Measurements from ENCODE around the gene IKZF4. TPM values are rescaled to one million over a fixed set of nuclear protein-coding genes. Genes with fewer than 3 reads are reported as not detected.

Gene IKZF4
- total and polyA plus RNA-seq, 2 experiments from 2014 or later = 4.6 to 9.0 TPM

DNA sequence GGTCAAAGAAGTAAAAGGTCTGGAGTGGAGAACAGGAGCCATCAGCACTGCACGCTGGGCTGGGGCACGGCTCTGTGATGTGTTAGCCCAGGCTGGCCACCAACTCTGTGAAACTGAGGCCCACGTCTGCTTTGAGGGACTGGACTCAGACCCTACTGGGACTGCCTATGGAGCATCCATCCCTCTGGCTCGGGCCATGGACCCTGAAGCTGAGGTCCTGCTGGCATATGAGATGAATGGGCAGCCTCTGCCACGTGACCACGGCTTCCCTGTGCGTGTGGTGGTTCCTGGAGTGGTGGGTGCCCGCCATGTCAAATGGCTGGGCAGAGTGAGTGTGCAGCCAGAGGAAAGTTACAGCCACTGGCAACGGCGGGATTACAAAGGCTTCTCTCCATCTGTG lies 16.6 kb upstream of the IKZF4 start (continued):
- no peak for TF ChIP-seq REST (IDR thresholded peaks at IDR 0.05; ENCODE audit: unreplicated experiment)
- no peak for TF ChIP-seq CREB1 (CRISPR knock-in tag; IDR thresholded peaks at IDR 0.05; ENCODE audit: low read depth)
- TF ChIP-seq POLR2AphosphoS5 (IDR thresholded peaks at IDR 0.05; ENCODE audit: low read depth) = no peak
- TF ChIP-seq EZH2phosphoT487 (IDR thresholded peaks at IDR 0.05; ENCODE audit: unreplicated experiment) = no peak
- no peak for TF ChIP-seq EZH2 (IDR thresholded peaks at IDR 0.05; ENCODE audit: low read depth, unreplicated experiment)
- TF ChIP-seq, protein P1, sequence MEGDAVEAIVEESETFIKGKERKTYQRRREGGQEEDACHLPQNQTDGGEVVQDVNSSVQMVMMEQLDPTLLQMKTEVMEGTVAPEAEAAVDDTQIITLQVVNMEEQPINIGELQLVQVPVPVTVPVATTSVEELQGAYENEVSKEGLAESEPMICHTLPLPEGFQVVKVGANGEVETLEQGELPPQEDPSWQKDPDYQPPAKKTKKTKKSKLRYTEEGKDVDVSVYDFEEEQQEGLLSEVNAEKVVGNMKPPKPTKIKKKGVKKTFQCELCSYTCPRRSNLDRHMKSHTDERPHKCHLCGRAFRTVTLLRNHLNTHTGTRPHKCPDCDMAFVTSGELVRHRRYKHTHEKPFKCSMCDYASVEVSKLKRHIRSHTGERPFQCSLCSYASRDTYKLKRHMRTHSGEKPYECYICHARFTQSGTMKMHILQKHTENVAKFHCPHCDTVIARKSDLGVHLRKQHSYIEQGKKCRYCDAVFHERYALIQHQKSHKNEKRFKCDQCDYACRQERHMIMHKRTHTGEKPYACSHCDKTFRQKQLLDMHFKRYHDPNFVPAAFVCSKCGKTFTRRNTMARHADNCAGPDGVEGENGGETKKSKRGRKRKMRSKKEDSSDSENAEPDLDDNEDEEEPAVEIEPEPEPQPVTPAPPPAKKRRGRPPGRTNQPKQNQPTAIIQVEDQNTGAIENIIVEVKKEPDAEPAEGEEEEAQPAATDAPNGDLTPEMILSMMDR (conservative IDR thresholded peaks at IDR 0.05; ENCODE audit: low read depth in 2 of 2) = no peak
- TF ChIP-seq STAT1 (IDR thresholded peaks at IDR 0.05; ENCODE audit: unreplicated experiment) = no peak
- TF ChIP-seq JUNB (IDR thresholded peaks at IDR 0.05; ENCODE audit: unreplicated experiment) = no peak

GRCh38 chr12:56007564-56008559 lies 13.0 kb upstream of the IKZF4 start:
- H3K36me3 ChIP-seq (ENCODE audit: insufficient read depth) = no peaks in the 10 kb centered on the region
- ATAC-seq = peak; percentile 83
- peak overlapping the region; percentile 96 for H3K27ac Mint-ChIP-seq
- H3F3A ChIP-seq (replicated peaks; ENCODE audit: low read depth) = 0 out of 2 replicates have a peak, but pooled peaks cover 12% of the 10 kb centered on the region
- peak overlapping the region; percentile 94 for H3K27ac ChIP-seq (ENCODE audit: low read depth)
- no peaks in the 10 kb centered on the region for H3K27me3 ChIP-seq (ENCODE audit: insufficient read depth)
- peak; percentile 95 for DNase-seq (ENCODE audit: low spot score)
- no peaks in the 10 kb centered on the region for H3K79me2 ChIP-seq (replicated peaks; ENCODE audit: insufficient read depth)
- peaks cover 9% of the 10 kb centered on the region for H3K4me1 Mint-ChIP-seq
- H3K9me3 Mint-ChIP-seq = no peaks in the 10 kb centered on the region
- H3K4me1 ChIP-seq (ENCODE audit: insufficient read depth) = peaks cover 5% of the 10 kb centered on the region
- H3K27me3 Mint-ChIP-seq (ENCODE audit: insufficient read depth, low read depth, poor library complexity) = peaks cover 13% of the 10 kb centered on the region
- H3K4me3 ChIP-seq = peak overlapping the region; percentile 93
- TF ChIP-seq EZH2 (IDR thresholded peaks at IDR 0.05; ENCODE audit: low read depth, unreplicated experiment) = no peak
- TF ChIP-seq CREB1 (CRISPR knock-in tag; IDR thresholded peaks at IDR 0.05; ENCODE audit: low read depth) = 0 out of 2 replicates have a peak, but pooled peaks have one; percentile 2
- TF ChIP-seq POLR2AphosphoS5 (IDR thresholded peaks at IDR 0.05; ENCODE audit: low read depth) = peak; percentile 23; the same call in 1 of the 2 replicates
- H3K36me3 Mint-ChIP-seq (ENCODE audit: low read depth) = peaks cover 21% of the 10 kb centered on the region
- peak overlapping the region; percentile 100 for H3K4me2 ChIP-seq
- peak overlapping the region; percentile 93 for H2AFZ ChIP-seq
- H3K9me2 ChIP-seq (ENCODE audit: insufficient read depth) = no peaks in the 10 kb centered on the region
- H3K4me3 Mint-ChIP-seq = peak overlapping the region; percentile 91
- no peaks in the 10 kb centered on the region for H4K20me1 ChIP-seq (replicated peaks; ENCODE audit: insufficient read depth)
